Body of pancreas (tissue), 4 donors: ENCODE results near the gene MFSD1. TPM values are rescaled to one million over a fixed set of nuclear protein-coding genes. Genes with fewer than 3 reads are reported as not detected.

ENCODE experiments used
- ATAC-seq: fragments of 150-250 bp; one replicate; pipeline ENCODE4 v1.9.1; 2016
- DNase-seq, 4 donors: peaks; one replicate each; pipeline ENCODE4 v3.0.0-alpha.2; 2019
- H3K27ac ChIP-seq, 4 donors: fragments of 200-600 bp; sonication (generic); 1 replicate in 3 of 4; 2 replicates in 1 of 4; pipeline versions ENCODE4 v1.5.1 to v1.6.1; 2016 to 2019; ENCODE audit warnings: mild to moderate bottlenecking in 1 of 4, mixed read lengths in 1 of 4, moderate library complexity in 1 of 4
- H3K27me3 ChIP-seq, 2 donors: fragments of 200-600 bp; sonication (generic); one replicate each; pipeline ENCODE4 v1.6.0; 2016; ENCODE audit warnings: mild to moderate bottlenecking in 1 of 2
- H3K36me3 ChIP-seq, 2 donors: fragments of 200-600 bp; sonication (generic); replicated peaks in 1 of 2; 2 replicates each; pipeline ENCODE4 v1.5.1; 2016; ENCODE audit warnings: low read depth in 2 of 2; ENCODE audit not compliant: insufficient read depth in 1 of 2
- H3K4me1 ChIP-seq: fragments of 200-600 bp; sonication (generic); one replicate; pipeline ENCODE4 v1.6.0; 2016
- H3K4me3 ChIP-seq, 2 donors: fragments of 200-600 bp; sonication (generic); 1 replicate in 1 of 2; 2 replicates in 1 of 2; pipeline ENCODE4 v1.5.1; 2016 to 2019
- H3K9me3 ChIP-seq, 3 donors: fragments of 200-600 bp; sonication (generic); 1 replicate in 2 of 3; 2 replicates in 1 of 3; pipeline ENCODE4 v1.5.1; 2016
- CTCF ChIP-seq, 7 experiments: fragments of 450-650 bp in 4 of 7; fragments of 200-600 bp in 3 of 7; sonication (generic) in 3 of 7; IDR thresholded peaks; one replicate each; pipeline ENCODE4 v1.5.1; 2016 to 2019; ENCODE audit warnings: antibody characterized with exemption in 7 of 7
- POLR2A ChIP-seq, 3 donors: fragments of 450-650 bp; IDR thresholded peaks; one replicate each; pipeline ENCODE4 v1.6.1; 2016; ENCODE audit warnings: antibody characterized with exemption in 3 of 3, mild to moderate bottlenecking in 2 of 3
- WGBS, 2 donors: methylation state at CpG; one replicate each; pipeline ENCODE4 v1.1.5; 2017; 5-methylcytosine and 5-hydroxymethylcytosine counted together
- intact Hi-C: fragments of 100-400 bp; cut with DNase I; formaldehyde crosslinking; loops from one replicate; pipeline ENCODE4 v1.15.1; 2023
- total RNA-seq, 2 donors: library from RNA; depleted of rRNA; stranded (reverse); fragments of >200 nt; gene quantifications; one replicate each; pipeline ENCODE4 v1.1.0, GENCODE V29; 2016

MFSD1 gene
- total RNA-seq, 2 donors from 2014 or later, result 33.3 to 54.2 TPM

GRCh38 chr3:158780766-158781165, 21.1 kb upstream of the MFSD1 start:
- no peak overlapping the region for H3K4me3 ChIP-seq
- no peak for ATAC-seq
- H3K27me3 ChIP-seq, result no peaks in the 10 kb centered on the region
- no peaks in the 10 kb centered on the region for H3K4me1 ChIP-seq
- DNase-seq, result no peak
- 64 to 76% methylated on average over 1 of the region's 1 CpG for WGBS, 2 donors
- H3K27ac ChIP-seq, result no peak overlapping the region
- no peaks in the 10 kb centered on the region for H3K9me3 ChIP-seq
- no peaks in the 10 kb centered on the region for H3K36me3 ChIP-seq
- intact Hi-C loops, result loop anchor here (5.0 kb wide), 1 partner anchor 43 kb away; no protein-coding TSS in a partner anchor
- TF ChIP-seq POLR2A (IDR thresholded peaks at IDR 0.05), result no peak

DNA sequence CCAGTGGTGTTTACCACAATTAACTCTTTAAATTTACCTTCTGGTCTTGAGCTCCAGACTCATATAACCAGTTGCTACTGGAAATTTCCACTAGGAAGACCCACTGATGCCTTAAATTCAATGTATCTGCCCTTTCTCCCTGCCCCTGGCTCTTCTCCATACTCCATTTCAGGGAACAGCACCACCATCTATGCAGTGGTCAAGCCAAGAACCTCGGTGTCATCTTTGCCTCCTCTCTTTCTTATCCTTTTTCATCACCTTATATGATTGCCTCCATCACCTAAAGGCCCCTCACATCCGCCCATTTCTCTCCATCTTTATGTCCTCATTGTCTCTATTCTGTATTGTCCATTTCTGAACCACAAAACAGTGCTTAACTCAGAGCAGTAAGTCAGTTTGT, 20.7 kb upstream of the MFSD1 start:
- Histone ChIP-seq H3K36me3 (no peaks in the 10 kb centered on the region), H3K27me3 (no peaks in the 10 kb centered on the region), H3K4me3 (no peak overlapping the region), H3K4me1 (no peaks in the 10 kb centered on the region), H3K27ac (no peak overlapping the region), H3K9me3 (no peaks in the 10 kb centered on the region)
- ATAC-seq, result no peak
- TF ChIP-seq POLR2A (IDR thresholded peaks at IDR 0.05) (no peak), CTCF (IDR thresholded peaks at IDR 0.05) (no peak)
- intact Hi-C loops, result loop anchor here (5.0 kb wide), 1 partner anchor 44 kb away; no protein-coding TSS in a partner anchor
- DNase-seq, result no peak
- WGBS, 2 donors, result 82 to 100% methylated on average over 2 of the region's 2 CpGs

DNA sequence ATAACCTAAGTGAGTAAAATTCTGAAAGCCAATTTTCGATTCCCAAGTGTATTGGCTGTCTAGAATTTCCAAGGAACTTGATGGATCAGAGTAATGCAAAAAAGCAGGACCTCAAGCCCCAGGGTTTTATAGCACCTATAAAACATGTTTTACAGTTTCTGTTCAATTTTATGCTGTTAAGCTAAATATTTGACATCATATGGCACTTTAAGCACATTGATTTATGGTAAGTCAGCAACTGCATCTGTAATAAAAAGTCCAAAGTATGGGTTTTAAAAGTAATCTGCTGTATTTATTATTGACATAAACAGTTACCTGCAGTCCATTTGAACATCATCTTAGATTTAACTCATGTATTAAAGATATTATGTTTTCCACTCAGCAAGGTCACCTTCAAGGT, 20.0 kb upstream of the MFSD1 start:
- TF ChIP-seq CTCF (IDR thresholded peaks at IDR 0.05) (no peak), POLR2A (IDR thresholded peaks at IDR 0.05) (no peak)
- H3K27me3 ChIP-seq, result no peaks in the 10 kb centered on the region
- no peaks in the 10 kb centered on the region for H3K36me3 ChIP-seq
- intact Hi-C loops, result loop anchor here (5.0 kb wide), 1 partner anchor 45 kb away; no protein-coding TSS in a partner anchor
- no peak overlapping the region for H3K27ac ChIP-seq
- no peaks in the 10 kb centered on the region for H3K9me3 ChIP-seq
- no peak overlapping the region for H3K4me3 ChIP-seq
- ATAC-seq (no peak), DNase-seq (no peak)
- H3K4me1 ChIP-seq, result no peaks in the 10 kb centered on the region
- 47 to 56% methylated on average over 1 of the region's 1 CpG for WGBS, 2 donors

DNA sequence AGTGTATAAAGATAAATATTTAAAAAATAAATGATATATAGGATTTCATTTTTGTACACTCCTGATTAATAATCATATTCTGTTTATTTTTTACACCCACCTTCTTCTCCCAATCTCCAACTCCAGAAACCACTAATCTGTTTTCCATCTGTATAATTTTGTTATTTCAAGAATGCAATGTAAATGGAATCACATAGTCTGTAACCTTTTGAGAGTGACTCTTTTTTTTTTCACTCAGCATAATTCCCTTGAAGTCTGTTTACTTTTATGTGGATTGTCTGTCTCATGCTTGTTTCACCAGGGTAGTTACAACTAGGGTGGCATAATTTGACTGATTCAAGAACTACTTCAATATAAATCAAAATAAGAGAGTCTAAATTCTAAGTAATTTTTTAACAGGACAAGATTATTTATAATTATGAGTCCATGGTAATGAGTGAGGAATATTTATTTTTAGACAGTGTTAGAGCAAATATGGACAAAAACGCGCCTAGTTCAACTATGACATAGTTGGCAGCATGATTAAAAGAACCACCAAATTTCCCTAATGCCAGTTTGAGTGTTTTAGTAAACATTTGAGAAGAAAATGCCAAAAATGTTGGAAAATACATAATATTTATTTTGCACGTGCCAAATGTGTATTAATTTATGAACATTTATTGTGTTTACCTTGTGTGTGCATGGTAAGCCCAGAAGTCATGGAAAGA, 19.4 kb upstream of the MFSD1 start:
- WGBS, 2 donors, result 43 to 46% methylated on average over 3 of the region's 3 CpGs
- H3K4me1 ChIP-seq, result no peaks in the 10 kb centered on the region
- ATAC-seq (no peak), DNase-seq (no peak)
- intact Hi-C loops, result loop anchor here (5.0 kb wide), 1 partner anchor 45 kb away; no protein-coding TSS in a partner anchor
- no peaks in the 10 kb centered on the region for H3K36me3 ChIP-seq
- H3K4me3 ChIP-seq, result no peak overlapping the region
- H3K27me3 ChIP-seq, result no peaks in the 10 kb centered on the region
- H3K27ac ChIP-seq, result no peak overlapping the region
- H3K9me3 ChIP-seq, result no peaks in the 10 kb centered on the region
- TF ChIP-seq CTCF (IDR thresholded peaks at IDR 0.05) (no peak), POLR2A (IDR thresholded peaks at IDR 0.05) (no peak)

- no peaks in the 10 kb centered on the region for H3K9me3 ChIP-seq
- H3K4me1 ChIP-seq, result no peaks in the 10 kb centered on the region
- no peak for ATAC-seq
- TF ChIP-seq CTCF (IDR thresholded peaks at IDR 0.05), result no peak
- TF ChIP-seq POLR2A (IDR thresholded peaks at IDR 0.05), result no peak
- H3K27ac ChIP-seq, result no peak overlapping the region
- DNase-seq, result no peak
- intact Hi-C loops, result loop anchor here (5.0 kb wide), 1 partner anchor 46 kb away; no protein-coding TSS in a partner anchor
- no peaks in the 10 kb centered on the region for H3K27me3 ChIP-seq
- 85 to 97% methylated on average over 2 of the region's 2 CpGs for WGBS, 2 donors
- H3K36me3 ChIP-seq, result no peaks in the 10 kb centered on the region
- no peak overlapping the region for H3K4me3 ChIP-seq
These were observed 18.8 kb upstream of the MFSD1 start for GRCh38 chr3:158783051-158783450.
